Upper lobe of left lung (tissue), 6 donors: ENCODE results near the gene AGBL4. TPM values are rescaled to one million over a fixed set of nuclear protein-coding genes. Genes with fewer than 3 reads are reported as not detected.

Source experiments
- ATAC-seq, 2 donors: fragments of 200-7000 bp; cut with Tn5 transposase; one replicate each; pipeline ENCODE4 v1.9.1; 2022; ENCODE audit warnings: mild to moderate bottlenecking in 2 of 2, moderate library complexity in 2 of 2; ENCODE audit not compliant: low FRiP score in 2 of 2
- DNase-seq, 2 donors: peaks; one replicate each; pipeline ENCODE4 v3.0.0-alpha.2; 2019 to 2020
- H3K27ac ChIP-seq, 4 donors: fragments of 200-600 bp; sonication (generic); one replicate each; pipeline ENCODE4 v1.5.1; 2016 to 2019
- H3K27me3 ChIP-seq, 4 donors: fragments of 200-600 bp; sonication (generic); one replicate each; pipeline ENCODE4 v1.5.1; 2017 to 2019
- H3K36me3 ChIP-seq, 4 donors: fragments of 200-600 bp; sonication (generic); one replicate each; pipeline ENCODE4 v1.5.1; 2016 to 2019
- H3K4me1 ChIP-seq, 4 donors: fragments of 200-600 bp; sonication (generic); one replicate each; pipeline ENCODE4 v1.5.1; 2018 to 2019
- H3K4me3 ChIP-seq, 4 donors: fragments of 200-600 bp; sonication (generic); one replicate each; pipeline ENCODE4 v1.5.1; 2017 to 2019; ENCODE audit warnings: mild to moderate bottlenecking in 2 of 4, moderate library complexity in 1 of 4
- H3K9me3 ChIP-seq, 4 donors: fragments of 200-600 bp; sonication (generic); one replicate each; pipeline ENCODE4 v1.5.1; 2018 to 2019
- EP300 ChIP-seq, 4 donors: sonication (generic); formaldehyde crosslinking; IDR thresholded peaks; one replicate each; pipeline ENCODE4 v1.5.1; 2017; ENCODE audit warnings: antibody characterized with exemption in 4 of 4, control low read depth in 2 of 4
- POLR2A ChIP-seq, 4 donors: fragments of 450-650 bp; IDR thresholded peaks; one replicate each; pipeline ENCODE4 v1.5.1; 2016 to 2017; ENCODE audit warnings: antibody characterized with exemption in 4 of 4, mild to moderate bottlenecking in 2 of 4
- POLR2AphosphoS5 ChIP-seq, 2 donors: sonication (generic); formaldehyde crosslinking; IDR thresholded peaks; one replicate each; pipeline ENCODE4 v1.5.1; 2017; ENCODE audit warnings: antibody characterized with exemption in 2 of 2
- WGBS, 2 donors: methylation state at CpG; one replicate each; pipeline ENCODE4 v1.1.5; 2017 to 2018; 5-methylcytosine and 5-hydroxymethylcytosine counted together
- total RNA-seq, 6 donors: library from RNA; depleted of rRNA in 4 of 6; stranded (reverse); fragments of >200 nt in 4 of 6; gene quantifications; one replicate each; pipeline versions ENCODE4 v1.1.0 to v1.2.1, GENCODE V29; 2016 to 2021
- TF ChIP-seq, protein P1 (sequence below), 6 experiments: fragments of 450-650 bp in 4 of 6; fragments of 200-600 bp in 2 of 6; sonication (generic) in 2 of 6; IDR thresholded peaks; one replicate each; pipeline ENCODE4 v1.5.1; 2016 to 2019; ENCODE audit warnings: antibody characterized with exemption in 6 of 6
- donor health status: DM: no; HTN: no; CAD: no; lungs with moderate emphysema.
- donor health status: DM: no; HTN: yes; CAD: no; lungs with severe emphysema.

Gene AGBL4
- total RNA-seq, 6 donors from 2014 or later: 0.57 to 10.5 (median 1.5) TPM

DNA sequence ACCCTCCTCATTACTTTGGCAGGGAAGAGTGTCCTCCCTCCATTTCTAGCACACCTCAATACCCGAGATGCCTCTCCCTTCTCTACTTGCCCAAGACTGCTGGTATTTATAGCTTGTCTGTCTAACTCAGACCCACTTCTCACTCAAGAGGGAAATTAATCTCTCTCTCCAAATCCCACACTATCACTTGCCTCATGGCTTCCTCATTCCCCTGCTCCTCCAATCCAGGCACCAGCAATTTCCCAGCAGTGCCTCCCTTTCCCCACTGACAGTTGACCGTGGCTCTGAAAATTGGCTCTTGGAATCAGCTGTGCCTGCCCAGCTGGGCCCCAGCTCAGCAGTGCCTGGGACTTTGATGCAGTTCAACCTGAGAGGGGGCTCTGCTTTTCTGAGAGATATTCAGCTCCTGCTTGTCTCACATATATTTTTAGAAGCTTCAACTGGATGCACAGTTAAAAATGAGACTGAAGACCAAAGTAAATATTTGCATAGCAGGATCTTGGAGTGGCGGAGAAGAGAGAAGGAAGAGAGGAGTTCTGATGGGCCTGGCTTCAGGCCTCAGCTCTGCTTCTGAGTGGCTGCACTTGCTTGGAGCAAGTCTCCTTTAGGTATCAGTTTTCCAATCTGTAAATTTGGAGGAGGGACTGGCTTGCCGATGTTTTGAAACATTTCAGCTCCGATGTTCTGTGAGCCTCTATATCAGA lies 1470.7 kb downstream of the AGBL4 start:
- H3K27me3 ChIP-seq: no peaks in the 10 kb centered on the region
- H3K27ac ChIP-seq: no peak overlapping the region
- H3K4me3 ChIP-seq: no peak overlapping the region
- H3K4me1 ChIP-seq: peaks cover 0 to 7% (median 0%) of the 10 kb centered on the region in 4 donors
- WGBS, 2 donors: 49 to 53% methylated on average over 5 of the region's 5 CpGs
- H3K9me3 ChIP-seq: no peaks in the 10 kb centered on the region
- TF ChIP-seq, protein P1, sequence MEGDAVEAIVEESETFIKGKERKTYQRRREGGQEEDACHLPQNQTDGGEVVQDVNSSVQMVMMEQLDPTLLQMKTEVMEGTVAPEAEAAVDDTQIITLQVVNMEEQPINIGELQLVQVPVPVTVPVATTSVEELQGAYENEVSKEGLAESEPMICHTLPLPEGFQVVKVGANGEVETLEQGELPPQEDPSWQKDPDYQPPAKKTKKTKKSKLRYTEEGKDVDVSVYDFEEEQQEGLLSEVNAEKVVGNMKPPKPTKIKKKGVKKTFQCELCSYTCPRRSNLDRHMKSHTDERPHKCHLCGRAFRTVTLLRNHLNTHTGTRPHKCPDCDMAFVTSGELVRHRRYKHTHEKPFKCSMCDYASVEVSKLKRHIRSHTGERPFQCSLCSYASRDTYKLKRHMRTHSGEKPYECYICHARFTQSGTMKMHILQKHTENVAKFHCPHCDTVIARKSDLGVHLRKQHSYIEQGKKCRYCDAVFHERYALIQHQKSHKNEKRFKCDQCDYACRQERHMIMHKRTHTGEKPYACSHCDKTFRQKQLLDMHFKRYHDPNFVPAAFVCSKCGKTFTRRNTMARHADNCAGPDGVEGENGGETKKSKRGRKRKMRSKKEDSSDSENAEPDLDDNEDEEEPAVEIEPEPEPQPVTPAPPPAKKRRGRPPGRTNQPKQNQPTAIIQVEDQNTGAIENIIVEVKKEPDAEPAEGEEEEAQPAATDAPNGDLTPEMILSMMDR (IDR thresholded peaks at IDR 0.05): no peak
- TF ChIP-seq POLR2AphosphoS5 (IDR thresholded peaks at IDR 0.05): no peak
- TF ChIP-seq POLR2A (IDR thresholded peaks at IDR 0.05): no peak
- TF ChIP-seq EP300 (IDR thresholded peaks at IDR 0.05): no peak
- no peak for DNase-seq
- H3K36me3 ChIP-seq: no peaks in the 10 kb centered on the region
- no peak for ATAC-seq

DNA sequence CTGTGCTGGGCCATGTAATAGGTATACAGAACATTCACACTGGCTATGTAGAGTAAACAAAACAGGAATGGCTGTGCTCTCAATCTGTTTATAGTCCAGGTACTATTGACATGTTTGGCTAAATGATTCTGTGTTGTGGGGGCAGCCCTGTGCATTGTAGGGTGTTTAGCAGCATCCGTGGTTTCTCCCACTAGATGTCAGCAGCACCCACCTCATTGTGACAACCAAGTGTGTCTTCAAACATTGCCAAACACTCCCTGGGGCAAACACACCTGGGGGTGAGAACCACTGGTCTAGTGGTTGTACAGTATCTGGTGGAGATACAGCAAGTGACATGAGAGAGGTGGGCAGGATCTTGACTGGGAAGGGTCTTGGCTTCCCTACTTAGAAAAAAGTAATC lies 1471.3 kb downstream of the AGBL4 start:
- Histone ChIP-seq H3K36me3 (no peaks in the 10 kb centered on the region), H3K4me1 (peaks cover 0 to 7% (median 0%) of the 10 kb centered on the region in 4 donors), H3K27ac (no peak overlapping the region), H3K27me3 (no peaks in the 10 kb centered on the region), H3K9me3 (no peaks in the 10 kb centered on the region), H3K4me3 (no peak overlapping the region)
- peak; percentile 31 to 32 for ATAC-seq
- no peak for DNase-seq
- 0 to 33% methylated on average over 1 of the region's 1 CpG for WGBS, 2 donors
- no peak for TF ChIP-seq POLR2AphosphoS5 (IDR thresholded peaks at IDR 0.05)
- TF ChIP-seq, protein P1 (IDR thresholded peaks at IDR 0.05): peak in 4 of 6 experiments; percentile 16 to 43 (median 26)
- TF ChIP-seq POLR2A (IDR thresholded peaks at IDR 0.05): no peak
- TF ChIP-seq EP300 (IDR thresholded peaks at IDR 0.05): no peak

DNA sequence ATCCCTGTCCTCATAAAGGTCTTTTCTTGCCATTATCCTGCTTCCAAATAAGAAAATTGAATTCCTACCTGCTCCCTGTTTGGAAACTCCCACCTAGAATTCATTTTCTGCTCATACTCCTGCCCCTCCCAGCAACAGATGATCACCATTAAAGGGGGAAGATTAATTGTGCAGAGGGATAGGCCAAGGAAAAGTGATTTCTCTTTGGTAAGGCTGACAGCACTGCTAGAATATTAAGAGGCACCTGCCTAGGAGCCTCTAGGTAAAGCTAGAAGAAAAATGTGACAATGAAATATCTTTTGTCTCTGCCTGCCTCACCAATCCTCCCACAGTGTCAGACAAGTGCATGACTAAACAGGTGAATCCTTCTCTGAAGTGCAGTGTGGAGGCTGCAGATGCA lies 1474.8 kb downstream of the AGBL4 start:
- H3K27me3 ChIP-seq: no peaks in the 10 kb centered on the region
- TF ChIP-seq POLR2AphosphoS5 (IDR thresholded peaks at IDR 0.05) (no peak), POLR2A (IDR thresholded peaks at IDR 0.05) (no peak), EP300 (IDR thresholded peaks at IDR 0.05) (no peak)
- TF ChIP-seq, protein P1 (IDR thresholded peaks at IDR 0.05): no peak
- H3K9me3 ChIP-seq: no peaks in the 10 kb centered on the region
- H3K36me3 ChIP-seq: no peaks in the 10 kb centered on the region
- peaks cover 0 to 7% (median 0%) of the 10 kb centered on the region in 4 donors for H3K4me1 ChIP-seq
- no peak overlapping the region for H3K4me3 ChIP-seq
- DNase-seq: no peak
- no peak overlapping the region for H3K27ac ChIP-seq
- ATAC-seq: no peak

DNA sequence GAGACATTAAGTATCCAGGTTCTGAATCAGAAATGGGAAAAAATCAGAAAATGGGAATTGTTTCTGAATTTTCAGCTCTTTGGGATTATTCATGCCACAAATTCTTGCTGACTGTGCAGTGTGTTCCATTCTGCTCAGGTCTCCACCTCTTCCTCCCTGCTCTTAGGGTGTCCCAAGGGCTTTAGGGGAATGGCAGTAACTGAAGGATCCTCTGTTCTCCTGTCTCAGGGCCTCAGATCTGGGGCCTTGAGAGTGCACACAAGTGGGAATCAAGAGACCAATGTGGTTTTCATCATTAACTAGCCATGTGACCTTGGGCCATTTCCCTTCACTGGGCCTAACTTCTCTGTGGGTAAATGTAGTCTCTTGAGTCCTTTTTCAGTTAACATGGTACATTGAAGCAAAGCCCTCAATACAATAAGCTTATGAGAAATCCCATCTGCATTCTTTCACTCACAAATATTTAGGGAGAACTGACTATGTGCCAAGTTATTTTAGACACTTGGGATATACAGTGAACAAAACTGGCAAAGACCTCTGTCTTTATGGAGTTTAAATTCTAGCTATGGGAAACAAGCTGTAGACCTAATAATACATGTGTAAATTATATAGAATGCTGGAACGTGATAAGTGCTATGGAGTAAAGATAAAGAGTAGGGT lies 1476.1 kb downstream of the AGBL4 start:
- H3K27me3 ChIP-seq: no peaks in the 10 kb centered on the region
- 80 to 81% methylated on average over 1 of the region's 1 CpG for WGBS, 2 donors
- no peak for ATAC-seq
- DNase-seq: no peak
- no peak overlapping the region for H3K4me3 ChIP-seq
- no peaks in the 10 kb centered on the region for H3K36me3 ChIP-seq
- H3K27ac ChIP-seq: no peak overlapping the region
- no peak for TF ChIP-seq POLR2A (IDR thresholded peaks at IDR 0.05)
- TF ChIP-seq, protein P1 (IDR thresholded peaks at IDR 0.05): no peak
- TF ChIP-seq POLR2AphosphoS5 (IDR thresholded peaks at IDR 0.05): no peak
- no peak for TF ChIP-seq EP300 (IDR thresholded peaks at IDR 0.05)
- H3K4me1 ChIP-seq: peaks cover 0 to 1% (median 0%) of the 10 kb centered on the region in 4 donors
- H3K9me3 ChIP-seq: no peaks in the 10 kb centered on the region
